Hepatocyte (in vitro differentiated cells): ENCODE data around the gene ZSCAN21.

Source experiments
- EZH2 ChIP-seq: fragments of 200-600 bp; sonication (generic); IDR thresholded peaks from 2 replicates; pipeline ENCODE4 v1.6.1; 2016; ENCODE audit warnings: antibody characterized with exemption, mild to moderate bottlenecking, borderline replicate concordance
- TF ChIP-seq, protein P1 (sequence below): fragments of 200-600 bp; sonication (generic); IDR thresholded peaks from 2 replicates; pipeline ENCODE4 v1.5.1; 2016; ENCODE audit warnings: antibody characterized with exemption, mild to moderate bottlenecking; ENCODE audit not compliant: poor library complexity

GRCh38 chr7:100081535-100082102, 32.0 kb downstream of the ZSCAN21 start, which contains the start of gene ZNF3:
- TF ChIP-seq, protein P1, sequence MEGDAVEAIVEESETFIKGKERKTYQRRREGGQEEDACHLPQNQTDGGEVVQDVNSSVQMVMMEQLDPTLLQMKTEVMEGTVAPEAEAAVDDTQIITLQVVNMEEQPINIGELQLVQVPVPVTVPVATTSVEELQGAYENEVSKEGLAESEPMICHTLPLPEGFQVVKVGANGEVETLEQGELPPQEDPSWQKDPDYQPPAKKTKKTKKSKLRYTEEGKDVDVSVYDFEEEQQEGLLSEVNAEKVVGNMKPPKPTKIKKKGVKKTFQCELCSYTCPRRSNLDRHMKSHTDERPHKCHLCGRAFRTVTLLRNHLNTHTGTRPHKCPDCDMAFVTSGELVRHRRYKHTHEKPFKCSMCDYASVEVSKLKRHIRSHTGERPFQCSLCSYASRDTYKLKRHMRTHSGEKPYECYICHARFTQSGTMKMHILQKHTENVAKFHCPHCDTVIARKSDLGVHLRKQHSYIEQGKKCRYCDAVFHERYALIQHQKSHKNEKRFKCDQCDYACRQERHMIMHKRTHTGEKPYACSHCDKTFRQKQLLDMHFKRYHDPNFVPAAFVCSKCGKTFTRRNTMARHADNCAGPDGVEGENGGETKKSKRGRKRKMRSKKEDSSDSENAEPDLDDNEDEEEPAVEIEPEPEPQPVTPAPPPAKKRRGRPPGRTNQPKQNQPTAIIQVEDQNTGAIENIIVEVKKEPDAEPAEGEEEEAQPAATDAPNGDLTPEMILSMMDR = peak; percentile 99
- TF ChIP-seq EZH2 = no peak
